NCI-H82 (cell line): Measurements from ENCODE around the gene CYB5R2.
A peak's percentile ranks its signal among the peaks of the same experiment; 100 is the strongest.
"Not testable (repeated sequence)": the region's sequence is repeated elsewhere in the genome, so short reads cannot be mapped to it uniquely, and the experiment has no call there.

Experiments
- DNase-seq: peaks from one replicate; lab custom pipeline; 2025; lab: John Stamatoyannopoulos, UW

Gene CYB5R2

DNA sequence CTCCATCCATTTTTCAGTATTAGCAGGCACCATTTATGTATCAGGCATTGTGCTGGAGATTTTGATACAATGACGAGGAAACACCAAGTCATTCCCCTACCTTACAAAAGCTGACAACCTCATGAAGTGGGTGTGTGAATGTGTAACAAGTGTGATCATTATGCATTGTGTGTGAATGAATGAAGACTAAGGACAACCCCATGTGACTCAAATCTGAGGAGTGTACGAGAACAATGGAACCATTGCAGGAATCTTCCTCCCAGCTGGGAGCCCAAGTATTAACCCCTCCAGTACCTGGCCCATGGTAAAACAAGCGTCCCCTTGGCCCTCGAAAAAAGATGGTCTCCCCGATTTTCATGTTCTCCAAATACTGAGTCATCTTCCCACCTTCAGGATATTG is 4.4 kb downstream of the CYB5R2 start:
- no peak for DNase-seq

DNA sequence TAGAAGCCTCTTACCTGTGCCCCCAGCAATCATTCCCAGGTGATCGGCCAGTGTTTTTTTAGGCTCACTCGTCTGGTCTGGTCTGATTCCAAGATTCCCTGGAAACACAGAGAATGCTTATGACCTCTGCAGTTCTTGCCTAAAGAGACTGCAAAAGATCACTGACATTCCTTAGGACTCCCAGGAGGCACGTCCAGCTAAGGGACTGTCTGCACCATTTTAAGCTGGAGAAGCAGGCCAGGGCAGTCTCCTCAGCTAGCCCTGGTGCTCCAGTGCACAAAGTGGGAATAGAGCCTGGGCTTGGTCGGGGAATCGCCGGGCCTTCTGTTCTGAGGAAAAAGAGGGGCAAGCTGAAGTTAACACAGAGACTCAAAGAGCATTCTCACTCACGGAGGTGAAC is 4.8 kb downstream of the CYB5R2 start:
- DNase-seq = no peak

DNA sequence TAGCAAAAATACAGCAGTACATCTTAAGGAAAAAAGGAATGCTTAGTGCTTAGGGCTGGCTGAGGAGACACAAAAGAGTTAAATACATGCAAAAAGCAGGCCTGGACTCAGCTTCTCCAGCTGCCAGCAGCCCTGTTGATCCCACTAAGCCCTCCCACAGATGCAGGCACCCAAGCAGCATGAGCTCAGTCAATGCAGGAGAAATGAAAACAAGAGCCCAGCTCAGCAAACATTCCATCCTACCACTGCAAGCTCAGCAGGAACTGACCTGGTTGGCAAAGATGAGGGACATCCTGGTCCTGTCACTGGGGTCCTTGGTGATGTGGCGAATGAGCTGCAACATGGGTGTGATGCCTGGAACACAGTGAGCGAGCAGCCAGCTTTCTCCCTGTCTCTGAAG is 5.8 kb downstream of the CYB5R2 start:
- DNase-seq = peak; percentile 46

DNA sequence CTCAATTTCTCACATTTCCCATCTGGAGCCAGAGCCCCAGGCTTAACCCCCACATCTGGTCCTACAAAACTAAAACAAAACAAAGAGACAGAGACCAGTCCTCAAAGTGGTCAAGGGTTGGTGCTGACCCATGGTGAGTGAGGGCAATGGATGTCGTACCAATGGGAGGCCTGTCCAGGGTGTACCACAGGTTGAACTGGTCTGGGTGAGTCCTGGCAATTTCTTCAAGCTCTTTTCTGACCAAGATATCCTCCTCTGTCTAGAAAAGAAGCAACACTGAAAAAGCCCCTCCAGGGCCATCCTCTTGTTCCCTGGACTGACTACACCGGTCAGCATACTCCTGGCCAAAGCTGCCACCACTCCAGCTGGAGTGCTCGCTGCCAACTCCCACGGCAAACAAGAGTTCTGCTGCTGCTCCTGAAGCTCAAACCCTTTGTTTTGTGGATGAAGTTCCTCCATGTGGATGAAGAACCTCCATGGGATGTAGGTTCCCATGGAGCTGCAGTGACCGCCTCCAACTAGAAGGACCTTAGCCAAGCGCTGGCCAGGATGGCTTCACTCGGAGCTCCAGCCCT is 6.9 kb downstream of the CYB5R2 start:
- no peak for DNase-seq

DNA sequence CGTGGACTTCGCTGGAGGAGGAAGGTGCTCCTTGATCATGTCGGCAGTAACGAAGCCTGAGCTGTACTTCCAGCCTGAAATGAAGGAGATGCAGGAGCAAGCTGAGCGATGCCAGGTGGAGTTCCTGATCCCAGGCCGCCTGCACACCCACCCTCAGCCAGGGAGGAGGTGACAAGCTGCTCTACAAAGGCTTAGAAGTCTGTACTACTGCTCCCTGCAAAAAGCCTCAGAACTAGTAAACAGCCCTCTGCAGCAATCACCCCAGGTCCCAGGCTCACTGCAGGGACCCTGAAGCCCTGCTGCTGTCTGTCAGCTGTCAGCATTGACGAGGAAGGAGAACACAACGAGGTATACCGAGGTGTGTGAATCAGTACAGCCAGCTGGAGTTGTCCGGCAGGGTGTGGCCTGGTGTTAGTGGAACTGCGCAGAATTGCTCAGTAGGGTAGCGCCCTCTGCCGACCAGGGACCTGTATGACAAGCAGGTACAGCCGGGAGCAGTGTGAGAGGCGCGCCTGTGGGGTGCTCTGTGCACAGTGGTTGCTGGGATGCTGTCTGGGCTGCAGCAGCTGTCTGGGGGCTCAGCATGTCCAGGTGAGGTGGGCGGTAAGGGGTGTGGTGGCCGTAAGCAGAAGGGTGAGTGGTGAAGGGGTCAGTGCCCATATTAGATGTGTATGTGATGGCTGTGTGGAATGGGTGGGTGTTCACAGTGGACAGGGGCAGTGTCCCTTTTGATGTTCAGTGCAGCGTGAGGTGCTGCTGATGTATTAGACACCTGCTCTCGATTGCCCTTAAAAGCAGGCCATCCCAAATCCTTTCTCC is 7.6 kb downstream of the CYB5R2 start:
- DNase-seq = peak; percentile 79

DNA sequence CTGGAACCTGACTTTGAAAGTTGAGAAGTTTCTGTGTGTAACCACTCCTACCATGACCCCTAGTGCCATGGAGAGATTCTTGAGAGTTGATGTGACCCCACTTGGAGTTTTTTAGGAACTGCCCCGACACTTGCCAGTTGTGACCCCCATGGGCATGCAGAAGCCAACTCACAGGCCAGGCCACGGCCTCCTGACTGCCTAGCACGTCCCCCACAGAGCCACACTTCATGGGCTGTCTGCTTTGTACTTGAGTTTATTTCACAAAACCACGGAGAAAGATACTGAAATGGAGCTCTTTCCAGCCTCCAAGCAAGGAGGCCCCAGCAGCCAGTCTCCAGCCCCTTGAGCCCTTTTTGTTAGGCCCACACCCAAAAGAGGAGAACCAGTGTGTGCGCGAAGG is 8.4 kb downstream of the CYB5R2 start:
- DNase-seq = no peak

DNA sequence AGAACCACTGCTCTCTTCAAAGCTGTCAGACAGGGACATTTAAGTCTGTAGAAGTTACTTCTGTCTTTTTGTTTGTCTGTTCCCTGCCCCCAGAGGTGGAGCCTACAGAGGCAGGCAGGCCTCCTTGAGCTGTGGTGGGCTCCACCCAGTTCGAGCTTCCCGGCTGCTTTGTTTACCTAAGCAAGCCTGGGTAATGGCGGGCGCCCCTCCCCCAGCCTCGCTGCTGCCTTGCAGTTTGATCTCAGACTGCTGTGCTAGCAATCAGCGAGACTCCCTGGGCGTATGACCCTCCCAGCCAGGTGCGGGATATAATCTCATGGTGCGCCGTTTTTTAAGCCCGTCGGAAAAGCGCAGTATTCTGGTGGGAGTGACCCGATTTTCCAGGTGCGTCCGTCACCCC is 9.8 kb downstream of the CYB5R2 start:
- DNase-seq = not testable (repeated sequence)

DNA sequence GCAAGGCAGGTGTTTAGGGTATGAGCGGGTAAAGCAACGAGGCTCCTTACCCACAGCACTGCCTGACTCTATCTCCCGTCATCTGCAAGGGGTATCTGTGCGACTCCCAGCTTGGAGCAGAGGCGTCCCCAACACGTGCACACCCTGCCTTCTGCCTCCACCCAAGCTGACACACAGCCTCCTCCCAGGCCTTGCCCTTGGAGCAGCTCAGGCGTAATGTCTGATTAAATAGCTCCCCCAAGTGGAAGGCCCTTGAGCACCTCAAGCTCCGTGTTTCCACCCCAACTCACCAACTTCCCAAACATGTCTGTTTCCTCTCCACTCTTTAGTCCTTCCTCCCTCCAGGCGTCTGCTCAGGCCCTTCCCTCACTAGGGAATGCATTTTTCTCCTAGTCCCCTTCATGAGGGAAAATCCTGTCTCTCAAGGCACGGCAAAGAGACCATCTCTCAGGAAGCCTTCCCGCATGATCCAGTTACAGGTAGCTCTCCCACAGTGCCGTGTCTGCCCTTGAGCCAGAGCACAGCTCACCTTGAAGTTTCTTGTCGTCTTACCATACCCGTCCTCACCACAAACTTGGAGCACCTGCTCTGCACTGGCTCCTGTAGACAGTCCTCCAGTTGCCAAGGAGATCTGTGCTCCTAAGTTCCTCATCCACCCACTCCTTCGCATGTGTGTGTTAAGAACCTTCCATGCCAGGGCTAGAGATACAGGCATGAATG is 15.8 kb downstream of the CYB5R2 start:
- DNase-seq = peak; percentile 76

DNA sequence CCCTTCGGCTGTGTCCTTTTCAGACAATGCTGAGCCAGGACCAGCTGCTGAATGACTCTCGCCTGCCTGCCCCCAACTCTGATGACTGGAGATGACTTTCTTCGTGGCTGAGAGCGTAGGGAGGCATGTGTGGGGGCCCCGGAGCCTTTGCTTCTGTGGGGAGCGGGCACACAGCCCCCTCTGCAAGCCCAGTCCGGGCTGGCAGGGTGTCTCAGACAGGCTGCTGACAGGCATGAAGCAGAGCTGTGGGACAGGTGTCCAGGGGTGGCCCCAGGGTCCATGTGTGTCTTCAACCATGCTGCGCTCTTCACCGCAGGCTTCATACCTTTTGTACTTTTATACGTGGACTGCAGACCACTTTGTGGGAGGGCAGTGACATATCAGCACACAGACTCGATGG is 16.6 kb downstream of the CYB5R2 start:
- DNase-seq = no peak

DNA sequence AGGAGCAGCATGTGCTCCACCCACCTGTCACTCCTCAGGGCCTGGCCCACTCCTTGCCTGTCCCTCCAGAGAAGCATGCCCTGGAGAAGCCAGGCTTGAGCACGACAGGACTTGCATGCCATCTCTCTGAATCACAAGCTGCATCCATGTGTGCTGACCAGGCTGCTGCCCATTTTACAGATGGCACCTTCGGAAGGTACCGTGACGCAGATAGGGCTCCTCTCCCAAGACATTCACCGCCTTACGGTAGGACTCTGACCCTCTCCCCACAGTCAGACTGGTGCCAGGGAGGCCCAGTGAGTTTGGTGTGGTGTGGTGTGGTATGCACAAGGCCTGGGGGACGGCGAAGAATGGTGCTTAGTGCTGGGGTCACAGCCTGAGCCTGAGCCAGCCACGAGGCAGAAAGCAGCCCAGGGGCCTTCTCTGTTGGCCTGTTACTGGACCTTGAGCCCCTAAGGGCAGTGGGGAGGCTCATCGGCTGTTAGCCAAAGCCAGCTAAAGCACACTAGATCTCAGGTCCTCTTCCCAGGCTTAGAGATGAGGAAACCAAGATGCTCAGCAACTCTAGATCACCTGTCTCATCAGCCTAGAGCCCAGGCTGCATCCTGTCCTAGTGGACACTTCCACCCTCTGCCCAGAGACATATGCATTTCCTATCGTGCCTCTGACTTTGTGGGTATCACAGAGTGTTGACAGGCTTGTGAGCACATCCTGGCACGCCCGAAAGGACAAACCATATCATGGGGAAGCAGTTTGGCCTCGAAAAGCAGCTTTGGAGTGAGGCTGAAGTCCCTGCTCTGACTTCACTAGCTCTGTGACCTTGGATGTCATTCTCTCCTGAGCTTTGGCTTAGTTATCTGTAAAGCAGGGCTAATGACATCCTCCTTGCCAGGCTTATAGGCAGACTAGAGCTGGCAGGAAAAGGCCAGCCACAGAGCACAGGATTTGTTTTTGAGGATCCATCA is 17.8 kb downstream of the CYB5R2 start:
- peak; percentile 5 for DNase-seq

DNA sequence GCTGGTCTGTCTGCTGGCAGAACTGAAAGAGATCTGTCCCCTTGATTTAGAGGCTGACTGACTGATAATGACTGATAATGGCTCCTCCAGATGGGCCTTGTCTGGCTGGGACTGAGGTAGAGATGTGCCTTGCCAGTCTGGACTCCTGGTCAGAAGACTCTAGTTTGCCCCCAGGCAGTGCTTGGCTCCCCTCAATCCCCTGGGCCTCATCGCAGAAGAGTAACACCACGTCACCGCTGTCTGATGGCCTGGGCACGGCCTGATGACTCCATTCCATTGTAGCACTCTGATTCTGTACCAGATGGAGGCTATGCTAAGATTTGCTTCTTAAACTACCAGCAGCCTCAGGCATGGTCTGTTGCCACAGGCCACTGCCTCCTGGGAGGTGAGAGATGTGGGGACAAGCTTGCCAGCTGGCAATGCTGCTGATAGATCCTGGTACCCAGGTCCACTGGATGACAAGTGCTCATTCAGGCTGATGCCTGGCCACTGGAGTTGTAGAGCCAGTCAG is 19.1 kb downstream of the CYB5R2 start:
- no peak for DNase-seq

DNA sequence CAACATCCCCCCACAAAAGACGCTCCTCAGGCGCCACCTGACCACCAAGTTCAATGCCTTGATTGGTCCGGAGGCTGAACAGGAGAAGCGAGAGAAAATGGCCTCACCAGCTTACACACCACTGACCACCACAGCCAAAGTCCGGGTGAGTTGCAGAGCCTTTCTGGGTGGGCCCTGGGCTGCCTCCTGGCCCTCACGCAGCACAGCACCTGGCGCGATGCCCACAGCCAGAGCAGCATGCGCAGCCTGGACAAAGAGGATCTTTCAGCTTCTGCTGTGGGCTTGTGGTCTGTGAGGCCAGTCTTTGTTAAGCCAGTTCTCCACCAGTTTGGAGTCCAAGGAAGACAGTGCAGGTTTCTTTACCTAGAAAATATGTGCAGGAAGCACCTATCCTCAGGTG is 21.6 kb downstream of the CYB5R2 start:
- no peak for DNase-seq

DNA sequence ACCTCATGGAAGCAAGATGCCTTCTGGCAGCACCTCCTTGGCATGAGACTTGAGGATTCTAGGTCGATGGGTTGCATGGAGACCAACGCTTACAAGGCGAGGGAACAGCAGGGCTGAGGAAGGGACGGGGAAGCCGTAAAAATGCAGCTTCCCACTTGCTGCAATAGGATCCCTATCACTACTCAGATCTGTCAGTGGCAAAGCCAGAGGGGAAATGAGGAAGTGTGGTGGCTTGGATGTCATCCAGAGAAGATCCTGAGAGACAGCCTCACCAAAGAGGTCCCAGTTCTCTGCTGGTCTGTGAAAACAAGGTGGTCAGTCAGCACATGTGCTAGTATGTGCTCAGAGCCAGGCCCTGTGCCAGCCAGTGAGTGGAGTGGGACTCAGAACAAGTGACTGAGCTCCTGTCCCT is 22.2 kb downstream of the CYB5R2 start:
- no peak for DNase-seq

DNA sequence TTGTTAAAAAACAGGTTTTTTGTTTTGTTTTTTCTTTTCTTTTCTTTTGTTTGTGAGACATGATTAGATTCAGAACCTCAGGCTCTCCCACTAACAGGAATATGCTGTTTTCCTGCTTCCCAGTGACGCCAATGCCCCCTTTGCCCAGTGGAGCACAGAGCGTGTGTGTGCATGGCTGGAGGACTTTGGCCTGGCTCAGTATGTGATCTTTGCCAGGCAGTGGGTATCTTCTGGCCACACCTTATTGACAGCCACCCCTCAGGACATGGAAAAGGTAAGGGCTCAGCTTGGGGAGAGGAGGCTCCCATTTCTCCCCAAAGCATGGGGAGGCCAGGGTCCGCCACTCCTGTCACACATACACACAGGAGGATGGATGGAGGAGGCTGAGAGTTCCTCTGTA is 25.0 kb downstream of the CYB5R2 start:
- DNase-seq = no peak

DNA sequence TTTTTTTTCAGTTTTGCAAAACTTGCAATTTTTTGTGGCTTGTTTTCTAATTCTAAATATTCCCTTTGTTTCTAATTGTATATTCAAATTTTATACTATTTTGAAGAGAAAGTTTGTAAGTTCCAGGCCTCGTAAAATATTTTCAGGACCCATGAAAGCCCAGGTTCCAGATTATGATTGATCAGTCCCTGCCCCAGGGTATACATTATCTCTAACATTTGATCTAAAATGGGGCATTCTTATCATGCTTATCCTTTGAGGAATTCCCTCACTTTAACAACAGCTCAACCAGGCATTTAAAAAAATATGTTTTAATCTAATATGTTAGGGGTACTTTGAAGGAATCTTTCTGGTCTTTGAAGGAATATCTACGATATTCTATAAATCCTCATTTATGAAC is 26.4 kb downstream of the CYB5R2 start:
- no peak for DNase-seq

DNA sequence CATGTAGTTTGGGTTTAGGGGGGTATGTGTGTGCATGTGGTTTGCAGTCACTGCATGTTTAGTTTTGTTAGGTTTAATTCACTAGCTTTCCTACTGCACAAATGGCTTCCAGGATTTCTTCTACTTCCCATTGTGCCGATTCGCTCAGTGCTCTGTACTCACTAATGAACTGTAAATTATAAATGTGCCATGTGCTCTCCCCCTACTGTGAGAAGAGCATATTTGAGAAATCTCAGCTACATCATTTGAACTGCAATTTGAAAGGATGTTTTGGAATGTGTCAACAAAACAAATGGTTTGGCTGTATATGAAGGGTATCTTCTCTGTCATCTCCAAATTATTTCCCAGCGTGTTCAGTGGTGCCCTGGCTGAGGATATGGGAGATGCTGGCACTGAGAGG is 28.1 kb downstream of the CYB5R2 start:
- DNase-seq = no peak

DNA sequence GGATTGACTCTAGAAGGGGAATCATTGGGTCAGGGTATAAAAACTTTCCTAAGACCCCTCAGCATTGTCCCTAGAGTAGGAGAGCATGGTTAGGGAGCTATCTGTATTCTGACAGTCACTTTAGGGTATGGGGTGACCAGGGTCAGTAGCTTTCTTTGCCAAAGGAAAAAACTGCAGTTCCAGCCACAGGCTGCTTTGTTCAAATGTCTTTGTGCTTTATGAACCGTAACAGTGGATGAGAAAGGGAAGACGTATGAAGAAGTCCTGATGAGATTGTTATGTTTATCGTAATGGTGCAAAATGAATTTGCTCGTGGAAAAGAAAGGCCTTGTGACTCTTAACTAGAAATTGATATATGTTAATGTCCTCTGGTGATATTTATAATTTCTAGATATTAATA is 30.0 kb downstream of the CYB5R2 start:
- DNase-seq = no peak

DNA sequence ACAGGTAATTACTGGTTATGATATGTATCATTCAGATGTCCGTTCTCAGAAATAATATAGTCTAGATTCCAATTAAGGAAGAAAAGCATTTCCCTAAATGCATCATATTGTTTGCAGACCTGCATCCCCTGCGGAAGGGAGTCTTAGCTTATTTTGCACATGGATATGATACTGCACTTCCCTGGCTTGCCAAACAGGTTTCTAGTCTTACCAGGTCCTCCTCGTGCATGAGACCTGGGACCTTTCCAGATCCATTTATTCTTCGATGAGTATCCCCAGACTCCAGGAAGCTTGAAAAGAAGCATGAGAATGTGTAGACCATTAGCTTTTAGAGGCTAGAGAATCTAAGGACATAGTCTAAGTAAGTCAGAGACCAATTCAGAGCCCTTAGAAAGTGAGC is 30.6 kb downstream of the CYB5R2 start:
- no peak for DNase-seq

DNA sequence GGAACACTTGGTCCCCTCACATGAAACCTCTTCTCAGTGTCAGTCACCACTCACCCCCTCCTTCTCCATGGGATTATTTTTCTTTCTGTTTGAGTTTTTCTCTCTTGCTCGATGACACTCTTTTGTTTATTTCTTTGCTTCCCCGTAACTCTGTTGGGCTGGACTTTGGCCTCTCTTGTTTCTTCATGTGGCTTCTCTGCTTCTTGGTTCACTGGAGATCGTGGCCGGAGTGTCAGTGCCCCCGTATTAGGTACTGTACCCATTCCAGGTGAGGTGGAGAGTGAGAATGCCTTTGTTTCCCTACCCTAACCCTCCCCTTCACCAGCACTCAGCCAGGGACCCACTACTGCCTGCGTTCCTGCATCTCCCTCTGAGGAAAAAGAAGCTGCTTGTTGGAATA is 32.5 kb downstream of the CYB5R2 start:
- no peak for DNase-seq

DNA sequence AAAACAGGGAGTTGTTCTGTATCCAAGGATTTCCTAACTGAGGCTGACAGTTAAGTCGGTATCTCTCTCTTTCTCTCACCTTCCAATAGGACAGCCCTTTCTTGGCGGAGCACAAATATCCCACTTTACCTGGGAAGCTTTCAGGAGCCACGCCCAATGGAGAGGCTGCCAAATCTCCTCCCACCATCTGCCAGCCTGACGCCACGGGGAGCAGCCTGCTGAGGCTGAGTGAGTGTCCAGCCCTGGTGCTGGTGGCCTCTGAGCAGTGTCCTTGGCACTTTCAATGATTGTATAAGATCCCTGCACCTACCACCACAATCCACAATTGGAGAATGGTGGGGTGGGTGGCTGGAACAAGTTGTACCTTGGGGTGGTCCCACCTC is 33.7 kb downstream of the CYB5R2 start:
- DNase-seq = peak; percentile 39

DNA sequence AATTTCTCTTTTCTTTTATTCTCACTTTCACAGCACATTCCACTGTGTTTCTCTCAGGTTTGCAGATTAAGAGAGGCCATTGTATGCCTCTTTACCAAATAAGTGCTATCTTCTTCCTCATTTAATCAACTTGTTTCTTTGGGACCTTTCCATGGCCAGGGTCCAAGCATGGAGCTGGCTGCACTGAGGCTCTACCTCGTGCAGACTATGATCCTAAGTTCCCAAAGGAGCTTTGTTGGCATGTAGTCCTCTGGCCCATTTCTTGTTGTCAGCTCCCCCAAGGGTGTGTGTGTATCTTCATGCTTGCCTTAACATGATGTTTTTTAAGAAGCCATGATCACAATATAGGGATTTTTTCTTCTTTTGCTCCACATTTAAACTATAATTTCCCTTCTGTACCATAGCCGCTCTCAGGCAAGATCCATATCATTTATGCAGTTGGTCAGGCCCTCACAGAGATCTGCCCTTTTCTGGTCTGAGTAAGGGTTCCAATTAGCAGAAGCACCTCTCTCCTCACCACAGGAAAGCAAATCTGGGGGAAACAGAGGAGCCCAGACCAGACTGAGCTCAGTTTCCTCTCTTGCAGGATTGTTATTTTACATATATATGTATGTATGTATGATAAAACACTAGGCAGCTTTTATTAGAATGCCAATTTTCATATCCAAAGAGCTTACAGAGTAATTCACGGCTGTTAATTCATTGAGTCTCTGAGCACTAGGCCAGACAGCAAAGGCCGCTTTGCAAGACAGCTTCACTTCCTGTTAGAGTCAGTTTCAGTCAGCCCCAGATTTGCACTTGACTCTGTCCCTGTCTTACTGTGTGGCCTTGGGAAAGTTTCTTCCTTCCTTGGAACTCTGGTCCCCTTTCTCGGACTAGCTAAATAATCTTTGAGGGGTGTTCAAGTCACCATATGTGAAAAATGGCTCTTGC is 34.3 kb downstream of the CYB5R2 start:
- DNase-seq = no peak
